Erythroblast (primary cell): ENCODE data around the gene FAM217B.

Experiments
- GATA1 ChIP-seq: IDR thresholded peaks from 2 replicates; pipeline ENCODE4 v1.6.1; 2011; ENCODE audit warnings: low read depth, mild to moderate bottlenecking, control low read depth, low read length, moderate library complexity
- POLR2A ChIP-seq: IDR thresholded peaks from 2 replicates; pipeline ENCODE4 v1.6.1; 2011; ENCODE audit warnings: mild to moderate bottlenecking, low read length

GRCh38 chr20:59911041-59911440 is 29.1 kb upstream of the FAM217B start:
- TF ChIP-seq POLR2A (no peak), GATA1 (no peak)
